Middle frontal gyrus (tissue), 1 donor: Measurements from ENCODE around the gene PHF12.
"Not testable (repeated sequence)": the region's sequence is repeated elsewhere in the genome, so short reads cannot be mapped to it uniquely, and the experiment has no call there.

ENCODE experiments used
- DNase-seq: peaks from one replicate; pipeline ENCODE4 v3.0.0-alpha.2; 2015; ENCODE audit warnings: low spot score; ENCODE audit errors: extremely low spot score

The PHF12 gene

DNA sequence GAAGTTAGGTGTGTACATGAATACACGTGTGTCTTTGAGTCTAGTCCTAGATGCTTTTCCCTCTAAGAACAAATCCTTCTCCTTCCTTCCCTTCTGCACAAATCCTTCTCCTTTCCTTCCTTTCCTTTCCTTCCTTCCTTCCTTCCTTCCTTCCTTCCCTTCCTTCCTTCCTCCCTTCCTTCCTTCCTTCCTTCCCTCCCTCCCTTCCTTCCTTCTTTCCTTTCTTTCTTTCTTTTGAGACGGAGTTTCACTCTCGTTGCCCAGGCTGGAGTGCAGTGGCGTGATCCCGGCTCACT lies 47.8 kb downstream of the PHF12 start:
- DNase-seq: not testable (repeated sequence)

DNA sequence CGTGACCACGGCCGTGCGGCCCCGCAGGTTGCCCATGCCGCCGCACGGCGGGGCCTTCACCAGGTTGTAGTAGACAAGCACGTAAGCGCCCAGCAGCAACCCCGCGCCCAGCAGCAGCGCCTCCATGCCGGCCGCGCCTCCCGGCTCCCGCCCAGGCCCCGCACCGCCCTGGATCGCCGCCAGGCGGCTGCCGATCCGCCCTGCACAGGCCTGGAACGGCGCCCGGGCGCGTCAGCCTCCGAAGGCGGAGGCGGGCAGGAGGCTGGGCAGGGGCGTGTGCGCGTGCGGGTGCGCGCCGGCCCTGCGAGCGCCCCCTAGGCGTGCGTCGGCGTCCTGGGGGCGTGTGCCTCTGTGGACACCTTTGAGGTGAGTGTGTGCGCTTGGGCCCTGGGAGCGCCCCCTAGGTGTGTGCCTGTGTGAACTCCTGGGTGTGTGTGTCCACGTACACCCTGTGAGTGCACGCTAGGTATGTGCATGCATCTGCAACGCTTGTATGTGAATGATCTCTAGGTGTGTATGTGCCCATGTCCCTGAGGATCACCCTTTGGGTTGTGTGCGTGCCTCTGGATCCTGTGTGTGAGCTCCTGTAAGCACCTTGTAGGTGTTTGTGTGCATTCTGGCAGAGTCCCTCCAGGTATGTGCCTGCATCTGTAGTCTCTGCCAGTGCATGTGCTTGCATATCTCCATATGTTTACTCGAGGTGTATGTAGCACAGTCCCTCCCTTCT lies 48.3 kb downstream of the PHF12 start, which contains the start of gene DHRS13:
Gene DHRS13, minus strand, starts transcription at position 261 of the 727 bp plus-strand sequence. Its CDS starts 135 bp downstream, at position 126.
- DNase-seq: peak; percentile 69

DNA sequence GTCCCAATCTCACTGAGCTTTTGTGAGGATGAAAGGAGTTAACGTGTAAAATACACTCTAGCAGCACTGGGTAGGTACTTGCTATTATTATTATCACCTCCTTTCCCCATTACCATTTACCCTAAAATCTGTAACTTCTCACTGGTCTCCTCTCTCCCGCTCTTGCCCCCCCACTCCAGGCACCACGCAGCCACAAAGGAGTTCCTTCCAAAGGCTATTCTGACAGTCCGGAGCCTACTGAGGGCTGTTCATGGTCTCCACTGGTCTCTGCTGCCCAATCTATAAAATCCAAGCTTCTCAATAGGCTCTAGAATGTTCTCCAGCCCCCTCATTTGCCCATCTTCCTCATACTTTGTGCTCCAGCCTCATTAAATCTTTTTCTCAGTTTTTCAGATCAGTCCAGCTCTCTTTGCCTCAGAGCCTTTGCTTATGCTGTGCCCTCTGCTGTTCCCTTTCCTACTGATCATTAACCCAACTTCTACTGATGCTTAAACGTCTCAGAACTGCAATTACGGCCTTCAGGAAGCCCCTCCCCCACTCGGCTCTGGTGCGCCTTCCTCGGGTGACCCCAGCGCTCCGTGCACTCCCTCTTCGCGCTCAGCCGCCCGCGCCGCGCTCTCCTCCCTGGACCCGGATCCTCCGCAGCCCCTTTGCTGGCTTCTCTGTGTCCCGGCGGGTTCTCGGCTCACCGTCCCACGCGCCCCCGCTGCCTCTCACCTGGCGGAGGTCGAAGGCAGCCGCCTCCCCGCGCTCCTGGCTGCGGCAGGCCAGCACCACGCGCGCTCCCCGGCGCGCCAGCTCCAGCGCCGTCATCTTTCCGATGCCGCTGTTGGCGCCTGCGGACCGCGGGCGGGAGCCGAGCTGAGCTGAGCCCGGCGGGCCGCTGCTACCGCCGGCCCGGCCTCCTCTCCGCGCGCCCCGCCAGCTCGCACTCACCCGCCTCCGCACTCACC lies 49.2 kb downstream of the PHF12 start:
- DNase-seq: no peak

DNA sequence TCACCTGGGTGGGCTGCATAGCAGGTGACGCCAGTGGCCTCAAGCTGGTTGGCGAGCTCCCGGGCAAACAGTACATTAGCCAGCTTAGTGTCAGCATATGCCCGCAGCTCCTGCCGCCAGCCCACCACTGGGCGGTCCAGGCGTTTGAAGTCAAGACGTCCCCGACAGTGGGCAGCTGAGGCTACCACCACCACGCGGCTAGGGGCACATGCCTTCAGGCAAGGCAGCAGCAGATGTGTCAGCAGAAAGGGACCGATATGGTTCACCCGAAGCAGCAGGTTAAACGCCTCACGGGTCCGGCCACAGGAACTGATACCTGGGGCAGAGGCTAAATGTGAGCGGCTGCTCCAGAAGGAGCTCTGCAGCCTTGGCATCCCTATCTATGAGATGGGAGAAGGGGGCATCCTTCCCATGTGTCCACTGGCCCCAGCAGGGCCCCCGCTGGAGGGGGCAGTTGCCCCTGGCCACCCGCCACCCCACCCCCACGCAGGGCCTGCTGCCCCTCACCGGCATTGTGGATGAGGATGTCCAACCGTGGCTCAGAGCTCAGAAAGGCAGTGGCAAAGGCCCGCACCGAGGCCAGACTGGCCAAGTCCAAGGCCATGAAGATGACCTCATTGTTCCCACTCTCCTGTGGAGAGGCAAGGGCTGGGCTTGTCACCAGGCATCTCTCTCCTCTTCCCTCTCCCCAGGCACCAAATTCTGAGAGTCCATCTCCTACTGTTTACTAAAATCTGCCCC lies 50.2 kb downstream of the PHF12 start:
- no peak for DNase-seq

DNA sequence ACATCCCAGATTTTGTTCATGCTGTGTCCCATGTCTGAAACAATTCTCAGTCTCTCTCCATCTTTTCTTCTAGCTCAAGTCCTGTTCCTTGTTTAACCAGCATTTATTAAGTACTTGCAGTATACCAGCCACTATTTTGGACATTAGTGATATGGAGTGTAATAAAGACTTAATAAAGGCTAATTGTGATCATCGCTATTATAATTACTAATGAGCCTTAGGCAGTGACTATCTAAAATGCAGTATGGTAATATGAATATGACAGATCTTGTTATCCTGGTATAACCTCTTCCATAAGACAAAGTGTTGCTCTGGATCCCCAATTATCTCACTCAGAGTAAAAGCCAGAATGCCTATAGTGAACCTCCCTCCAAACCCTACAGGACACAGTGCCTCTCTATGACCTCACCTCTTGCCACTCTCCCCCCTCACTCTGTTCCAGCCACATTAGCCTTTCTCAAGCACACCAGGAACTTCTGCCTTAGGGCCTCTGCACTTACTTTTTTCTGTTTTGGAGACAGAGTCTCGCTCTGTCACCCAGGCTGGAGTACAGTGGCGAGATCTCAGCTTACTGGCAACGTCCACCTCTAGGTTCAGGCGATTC lies 52.0 kb downstream of the PHF12 start:
- DNase-seq: no peak

DNA sequence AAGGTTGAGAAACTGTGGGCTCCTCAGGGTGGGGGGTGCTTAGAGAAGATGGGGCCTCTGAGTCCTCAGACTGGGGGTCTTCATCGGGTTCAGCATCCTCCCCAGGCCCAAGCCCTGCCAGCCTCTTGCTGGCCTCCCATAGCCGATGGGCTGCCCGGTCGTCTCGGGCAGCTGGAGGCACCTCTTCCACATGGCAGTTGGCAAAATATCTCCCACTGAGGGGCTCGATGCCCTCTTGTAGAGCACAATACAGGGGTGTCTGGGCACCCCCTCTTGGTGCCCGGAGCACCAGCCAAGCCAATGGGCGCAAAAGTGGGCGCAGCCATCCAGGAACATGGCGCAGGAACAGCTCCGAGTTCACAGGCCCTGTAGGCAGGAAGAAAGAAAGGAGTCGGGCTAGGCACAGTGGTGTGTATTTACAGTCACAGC lies 52.8 kb downstream of the PHF12 start:
- DNase-seq: no peak

DNA sequence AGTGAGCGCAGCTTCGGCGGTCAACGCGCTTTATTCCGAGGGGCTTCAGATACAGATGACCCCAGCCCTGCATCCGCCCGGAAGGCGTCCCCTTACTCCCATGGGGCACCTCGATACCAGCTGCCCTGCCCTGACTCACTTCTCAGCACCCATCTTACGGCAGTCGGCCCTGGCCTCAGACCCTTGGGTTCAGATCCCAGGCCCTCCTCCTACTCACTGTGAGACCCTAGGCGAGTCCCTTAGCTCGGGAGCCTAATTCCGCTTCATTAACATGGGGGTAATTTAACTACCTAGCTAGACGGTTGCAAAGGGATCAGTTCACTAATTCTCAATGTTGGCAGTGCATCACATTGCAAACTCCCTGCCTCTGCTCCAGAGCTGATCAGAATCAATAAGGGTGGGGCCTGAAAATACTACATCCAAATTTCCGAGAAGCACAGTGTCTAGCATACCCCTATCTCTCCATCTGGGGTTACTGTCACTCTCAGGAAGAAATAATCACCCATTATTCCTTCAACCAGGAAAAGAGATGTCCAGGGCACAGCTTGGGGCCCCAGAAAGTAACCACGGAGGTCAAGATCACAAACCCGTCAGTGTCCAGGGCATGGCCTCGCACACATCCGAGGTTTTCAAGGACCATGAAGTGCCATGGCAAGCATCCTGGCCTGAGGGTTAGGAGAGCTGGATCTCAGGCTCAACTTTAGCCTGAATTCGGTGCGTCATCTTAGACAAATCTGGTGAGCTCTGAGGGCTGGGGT lies 53.4 kb downstream of the PHF12 start:
- DNase-seq: no peak

DNA sequence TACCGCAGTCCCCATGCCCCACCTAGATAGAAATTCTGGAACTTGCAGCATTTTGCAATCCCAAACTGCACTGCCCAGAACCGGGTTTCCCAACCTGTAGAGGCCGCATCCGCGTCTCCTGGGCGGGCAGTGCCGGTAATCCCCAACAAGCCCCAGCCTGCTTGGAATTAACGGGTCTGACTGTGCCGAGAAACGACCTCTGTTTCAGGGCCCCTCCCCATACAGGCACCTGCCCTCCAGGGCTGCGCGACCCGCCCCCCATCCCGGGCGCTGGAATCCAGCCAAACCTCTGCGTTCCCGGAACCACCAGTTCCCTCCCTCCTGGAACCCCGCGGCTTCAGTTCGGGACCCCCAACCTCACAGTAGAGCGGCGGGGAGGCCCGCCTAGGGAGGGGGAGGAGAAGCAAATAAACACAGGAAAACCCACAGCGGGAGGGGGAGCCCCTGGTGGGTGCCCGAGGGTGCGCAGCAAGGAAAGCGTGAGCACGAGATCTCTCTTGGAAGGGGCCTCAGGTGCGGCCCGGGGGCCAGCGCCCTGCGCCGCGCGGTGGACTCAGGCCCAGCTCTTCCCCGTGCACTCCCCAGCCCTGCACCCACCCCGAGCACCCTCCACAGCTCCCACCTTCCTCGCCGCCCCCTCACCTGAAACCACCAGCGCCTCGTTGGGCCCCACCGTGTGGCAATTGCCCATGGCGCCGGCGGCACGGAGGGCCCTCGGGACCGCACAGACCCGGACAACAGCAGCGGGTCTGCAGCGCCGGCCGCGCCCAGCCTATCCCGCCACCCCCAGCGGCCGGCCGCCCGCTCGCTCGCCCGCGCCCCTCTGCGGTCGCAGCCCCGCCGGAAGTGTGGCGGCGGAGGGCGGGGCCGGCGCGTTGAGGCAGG lies 54.2 kb downstream of the PHF12 start, which contains the start of gene FLOT2:
Gene FLOT2, minus strand, starts transcription at position 850 of the 885 bp plus-strand sequence. Its CDS starts 159 bp downstream, at position 691.
- DNase-seq: no peak

DNA sequence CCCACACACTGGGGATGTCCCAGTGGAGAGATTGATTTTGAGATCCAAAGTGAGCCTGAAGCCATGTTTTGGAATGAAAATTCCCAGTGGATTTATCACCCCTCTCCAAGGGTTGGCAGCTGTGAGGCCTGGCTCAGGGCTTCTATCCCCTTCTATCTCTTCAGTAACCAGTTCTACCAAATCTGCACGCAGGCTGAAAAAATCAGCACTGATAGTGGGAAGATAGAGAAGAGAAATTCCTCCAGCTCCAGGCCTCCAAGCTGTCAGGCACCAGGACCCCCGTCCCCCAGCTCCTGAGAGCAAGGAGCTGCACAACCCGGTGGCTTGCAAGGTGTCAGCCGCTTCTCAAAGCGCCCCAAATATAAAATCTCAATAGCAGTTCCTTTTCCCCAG lies 54.8 kb downstream of the PHF12 start:
- DNase-seq: no peak

DNA sequence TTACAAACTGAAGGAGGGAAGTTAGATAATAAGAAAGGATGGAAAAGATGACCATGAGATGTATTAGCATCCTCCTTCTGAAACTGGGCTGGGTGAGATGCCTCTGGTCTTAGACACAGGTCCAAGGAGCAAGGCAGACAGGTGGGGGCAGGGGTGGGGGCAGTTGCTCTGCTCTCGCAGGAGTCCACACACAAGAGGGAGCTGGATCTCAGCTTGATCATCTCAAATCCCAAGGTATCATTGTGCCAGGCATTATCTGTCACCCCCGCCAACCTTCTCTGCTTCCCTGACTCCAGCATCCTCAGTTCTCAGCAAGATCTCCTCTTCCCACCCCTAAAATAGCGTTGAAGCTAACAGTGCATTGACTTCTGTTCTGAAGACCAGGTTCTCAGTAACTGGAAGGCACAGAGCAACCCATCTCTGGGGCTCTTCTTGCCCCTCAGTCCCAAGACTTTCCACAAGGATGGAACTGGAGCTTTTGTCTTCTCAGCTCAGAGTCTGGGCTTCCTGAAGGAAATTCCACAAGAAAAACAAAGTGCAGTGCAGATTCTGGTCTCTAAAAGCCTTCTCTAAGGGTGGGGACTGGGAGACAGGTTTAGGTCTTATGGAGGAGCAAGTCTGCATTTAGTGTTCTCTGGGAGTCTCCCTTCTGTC lies 55.4 kb downstream of the PHF12 start:
- DNase-seq: no peak

DNA sequence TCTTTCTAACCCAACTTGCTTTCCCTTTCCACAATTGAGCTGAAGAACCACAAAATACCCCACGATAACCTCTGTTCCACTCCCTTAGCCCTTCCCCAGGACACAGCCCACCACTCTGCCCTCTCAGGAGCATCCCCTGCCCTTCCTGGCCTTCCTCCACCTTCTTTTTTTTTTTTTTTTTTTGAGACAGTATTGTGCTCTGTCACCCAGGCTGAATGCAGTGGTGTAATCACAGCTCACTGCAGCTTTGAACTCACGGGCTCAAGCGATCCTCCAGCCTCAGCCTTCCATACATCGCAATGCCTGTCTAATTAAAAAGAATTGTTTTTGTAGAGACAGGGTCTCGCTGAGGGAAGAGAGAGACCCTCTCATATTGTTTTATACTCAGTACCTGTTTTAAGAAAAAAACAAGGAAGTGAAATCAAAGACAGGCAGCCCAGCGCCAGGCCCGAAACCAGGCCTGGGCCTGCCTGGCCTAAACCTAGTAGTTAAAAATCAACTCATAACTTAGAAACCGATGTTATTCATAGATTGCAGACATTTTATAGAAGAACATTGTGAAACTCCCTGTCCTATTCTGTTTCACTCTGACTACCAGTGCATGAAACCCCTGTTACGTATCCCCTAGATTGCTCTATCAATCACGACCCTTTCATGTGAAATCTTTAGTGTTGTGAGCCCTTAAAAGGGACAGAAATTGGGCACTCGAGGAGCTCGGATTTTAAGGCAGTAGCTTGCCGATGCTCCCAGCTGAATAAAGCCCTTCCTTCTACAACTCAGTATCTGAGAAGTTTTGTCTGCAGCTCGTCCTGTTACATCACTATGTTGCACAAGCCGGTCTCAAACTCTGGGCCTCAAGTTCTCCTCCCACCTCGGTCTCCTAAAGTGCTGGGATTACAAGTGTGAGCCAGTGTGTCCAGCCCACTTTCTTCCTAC lies 57.8 kb downstream of the PHF12 start:
- DNase-seq: not testable (repeated sequence)

DNA sequence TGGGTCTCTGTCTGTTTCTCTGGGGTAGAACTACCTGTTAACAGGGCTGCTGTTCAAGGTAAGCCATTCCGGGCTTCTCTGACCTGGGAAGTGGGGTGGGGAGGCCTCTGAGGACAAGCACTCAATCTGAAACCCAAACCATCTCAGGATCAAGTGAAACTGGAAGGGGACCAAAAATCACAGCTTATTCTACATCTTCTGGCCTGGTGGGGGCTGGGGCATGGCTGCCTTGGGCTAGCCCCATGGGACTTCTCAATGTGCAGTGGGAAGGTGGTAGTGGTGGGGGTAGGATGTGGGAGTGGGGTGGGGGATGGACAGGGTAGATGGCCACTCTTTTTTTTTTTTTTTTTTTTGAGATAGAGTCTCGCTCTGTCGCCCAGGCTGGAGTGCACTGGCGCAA lies 59.3 kb downstream of the PHF12 start:
- no peak for DNase-seq

DNA sequence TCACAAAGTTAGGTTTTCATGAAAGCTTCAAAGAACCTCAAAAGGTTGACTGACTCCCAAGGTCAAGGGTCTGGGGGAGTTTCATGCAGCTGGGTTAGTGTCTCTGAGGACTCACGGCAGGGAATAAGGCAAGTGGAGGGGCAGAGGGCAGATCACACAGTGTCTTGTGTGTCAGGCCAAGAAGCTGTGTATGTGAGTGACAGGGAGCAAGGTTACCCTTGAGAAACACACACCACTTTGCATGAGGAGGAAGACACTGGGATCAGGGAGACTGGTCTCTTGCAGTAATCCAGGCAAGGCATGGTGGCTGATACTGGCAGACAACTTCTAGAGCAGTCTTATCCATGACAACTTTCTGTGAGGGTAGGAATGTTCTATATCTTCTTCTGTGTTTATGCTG lies 60.1 kb downstream of the PHF12 start:
- no peak for DNase-seq

DNA sequence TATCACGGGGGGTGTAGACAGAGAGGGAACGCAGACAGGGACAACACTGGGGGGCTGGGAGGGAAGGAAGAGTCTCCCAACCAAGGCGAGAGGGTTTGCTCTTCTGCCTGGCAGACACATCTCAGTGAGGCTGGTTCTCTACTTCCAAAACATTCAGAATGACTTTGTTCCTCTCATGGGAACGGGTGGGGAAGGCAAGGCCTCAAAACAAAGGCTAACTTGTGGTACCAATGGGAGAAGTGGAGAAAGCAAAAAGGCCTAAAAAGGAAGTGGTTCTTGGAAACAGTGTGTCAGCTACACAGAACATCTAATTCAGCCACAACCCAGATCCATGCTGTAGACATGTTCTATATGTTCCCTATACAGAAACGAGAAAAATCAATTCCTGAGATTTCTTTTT lies 61.3 kb downstream of the PHF12 start:
- no peak for DNase-seq

DNA sequence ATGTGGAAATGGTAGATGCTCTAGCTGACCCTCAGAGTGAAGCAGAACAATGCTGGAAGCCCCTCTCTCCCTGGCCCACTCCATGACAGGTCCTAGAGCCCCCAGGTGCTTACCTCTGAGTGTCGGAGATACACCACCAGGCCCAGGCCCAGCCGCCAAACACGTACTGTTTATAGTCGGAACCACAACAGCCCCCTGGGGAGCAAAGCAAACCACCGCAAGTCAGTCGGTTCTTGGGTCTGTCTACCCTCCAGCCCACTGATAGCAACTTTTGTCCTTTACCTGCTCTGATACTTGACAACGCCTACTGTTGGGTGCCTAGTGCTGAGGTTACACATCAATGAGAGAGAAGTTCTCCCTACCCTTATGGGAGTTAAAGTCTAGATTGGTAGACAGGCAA lies 62.5 kb downstream of the PHF12 start:
- DNase-seq: no peak

DNA sequence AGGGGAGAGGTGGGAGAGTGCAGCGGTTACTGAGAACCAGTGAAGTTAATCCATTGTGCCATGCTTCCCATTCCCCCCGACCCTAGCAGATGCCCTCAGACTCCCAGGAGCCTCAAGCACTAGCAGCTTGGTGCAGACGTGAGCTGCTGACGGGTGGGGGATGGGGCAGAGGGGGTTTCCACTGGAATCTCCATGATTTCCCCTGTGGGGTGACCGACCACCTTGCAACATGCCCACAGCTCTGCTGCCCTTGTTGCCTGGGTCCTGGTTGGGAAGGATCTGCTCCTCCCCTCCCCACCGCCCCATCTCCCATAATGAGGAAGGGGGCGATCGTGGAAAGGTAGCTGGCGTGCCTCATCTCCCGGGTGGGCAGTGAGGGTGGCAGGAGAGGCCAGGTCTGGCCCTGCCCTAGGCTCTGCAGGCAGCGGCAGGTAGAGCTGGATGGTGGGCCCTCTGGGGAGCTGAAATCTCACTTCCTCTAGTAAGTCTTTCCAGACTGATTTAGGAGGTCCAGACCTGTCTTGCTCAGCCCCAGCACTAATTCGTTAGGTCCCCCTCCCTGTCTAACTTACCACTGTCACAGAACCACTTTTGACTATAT lies 63.3 kb downstream of the PHF12 start:
- no peak for DNase-seq

DNA sequence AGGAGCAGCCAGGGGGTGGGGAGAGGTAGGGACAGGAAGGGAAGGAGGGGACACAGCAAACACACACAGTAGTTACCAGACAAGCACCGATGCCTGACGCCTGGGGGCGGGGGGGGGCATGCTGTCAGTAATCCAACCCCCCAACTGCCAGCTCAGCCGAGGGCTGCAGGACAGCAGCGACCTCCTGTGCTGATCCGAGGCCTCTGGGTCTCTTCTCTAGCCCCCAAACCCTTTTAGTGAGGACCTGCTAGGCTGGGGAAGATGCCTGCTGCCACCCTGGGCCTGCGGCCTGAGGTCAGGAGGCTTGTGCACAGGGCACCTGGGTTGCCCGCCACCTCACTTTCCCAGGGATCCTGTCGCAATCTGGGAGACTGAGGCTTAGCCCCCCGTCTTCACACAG lies 65.4 kb downstream of the PHF12 start:
- no peak for DNase-seq

DNA sequence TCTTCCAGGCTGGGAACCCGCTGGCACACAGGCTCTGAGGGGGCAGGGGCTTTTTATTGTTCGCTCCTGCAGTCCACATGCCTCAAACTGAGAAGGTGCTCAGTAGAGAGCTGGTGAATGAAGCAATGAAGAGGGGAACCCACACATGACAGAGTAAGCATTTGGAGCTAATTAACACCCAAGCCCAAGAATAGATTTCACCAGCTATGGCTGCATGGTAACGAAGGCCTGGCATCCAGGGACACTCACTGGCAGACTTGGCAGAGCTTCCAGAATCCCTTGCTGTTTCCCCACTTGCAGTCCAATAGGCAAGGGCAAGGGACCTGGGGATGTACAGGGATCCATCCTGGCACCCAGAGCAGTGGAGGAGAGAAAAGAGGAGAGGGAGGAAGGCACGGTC lies 66.0 kb downstream of the PHF12 start:
- DNase-seq: no peak
